ENCODE measurements around the gene DNAH6. TPM values are rescaled to one million over a fixed set of nuclear protein-coding genes. Genes with fewer than 3 reads are reported as not detected.

Gene DNAH6
- total and polyA plus RNA-seq, 10 of the 15 experiments (the other 5 are each of a cell fraction or from before 2014, with no cell fraction given), result 0.07 to 1.0 (median 0.29) TPM

GRCh38 chr2:84674586-84674985 lies 158.3 kb downstream of the DNAH6 start:
- Histone ChIP-seq H3K4me2 (ENCODE audit: control insufficient read depth, insufficient read depth) (no peak overlapping the region), H3K4me3 (no peak overlapping the region), H3K4me1 (ENCODE audit: control insufficient read depth, insufficient read depth, low read length) (no peaks in the 10 kb centered on the region), H4K20me1 (ENCODE audit: control insufficient read depth, insufficient read depth) (no peaks in the 10 kb centered on the region), H3K27me3 (replicated peaks in 1 of 2; ENCODE audit: control insufficient read depth in 2 of 2, insufficient read depth in 2 of 2, low read length in 1 of 2) (no peaks in the 10 kb centered on the region; a peak in 1 of 4 replicates), H3K27ac (ENCODE audit: control insufficient read depth, insufficient read depth) (no peak overlapping the region), H3K9ac (ENCODE audit: control insufficient read depth, insufficient read depth, low read length) (no peak overlapping the region), H3K36me3 (ENCODE audit: control insufficient read depth in 2 of 2, insufficient read depth in 2 of 2, low read length in 1 of 2) (no peaks in the 10 kb centered on the region), H3K9me3 (replicated peaks; ENCODE audit: control insufficient read depth, insufficient read depth, low read length) (no peaks in the 10 kb centered on the region), H2AFZ (ENCODE audit: control insufficient read depth, low read depth, low read length) (no peak overlapping the region), H3K79me2 (ENCODE audit: control insufficient read depth, insufficient read depth, low read length) (no peaks in the 10 kb centered on the region)
- no TSS peak for BruUV-seq (replicated peaks)
- TF ChIP-seq CHD2 (IDR thresholded peaks at IDR 0.05; ENCODE audit: borderline replicate concordance, low read depth, low read length) (no peak), SUZ12 (IDR thresholded peaks at IDR 0.05; ENCODE audit: unreplicated experiment) (no peak), PRDM15 (CRISPR knock-in tag; IDR thresholded peaks at IDR 0.05) (no peak), PAX8 (IDR thresholded peaks at IDR 0.05) (no peak), EED (IDR thresholded peaks at IDR 0.05; ENCODE audit: low read depth) (no peak), IKZF2 (IDR thresholded peaks at IDR 0.05) (no peak), ATF7 (IDR thresholded peaks at IDR 0.05; ENCODE audit: low read depth) (no peak), POU2F2 (IDR thresholded peaks at IDR 0.05; ENCODE audit: borderline replicate concordance, low read depth, low read length) (no peak), IRF4 (IDR thresholded peaks at IDR 0.05; ENCODE audit: low read depth, low read length) (no peak), TCF3 (IDR thresholded peaks at IDR 0.05; ENCODE audit: borderline replicate concordance, insufficient read depth, low read depth, low read length) (no peak), RBBP5 (conservative IDR thresholded peaks at IDR 0.05) (no peak), ZNF384 (IDR thresholded peaks at IDR 0.05; ENCODE audit: borderline replicate concordance, low read depth, low read length) (no peak), ZSCAN29 (IDR thresholded peaks at IDR 0.05) (no peak), MXI1 (IDR thresholded peaks at IDR 0.05; ENCODE audit: low read depth, low read length) (no peak), ETV6 (conservative IDR thresholded peaks at IDR 0.05 in 1 of 2, IDR thresholded peaks at IDR 0.05 in 1 of 2; ENCODE audit: borderline replicate concordance in 1 of 2, low read depth in 1 of 2) (no peak), ATF3 (IDR thresholded peaks at IDR 0.05; ENCODE audit: borderline replicate concordance, extremely low read depth, low read depth, low read length) (no peak)
- FAIRE-seq, result no peak
- in situ Hi-C loops (cut with MboI), result no loop called here
- no peak for DNase-seq (ENCODE audit: low read depth, low spot score)
- POLR2A ChIA-PET, result no interaction called here
- intact Hi-C loops (cut with micrococcal nuclease; ENCODE audit: unreplicated experiment), result no loop called here
- RAD21 ChIA-PET (ENCODE audit: unreplicated experiment), result no interaction called here
- CTCF ChIA-PET, result no interaction called here
- ATAC-seq, result no peak
- WGBS (ENCODE audit: insufficient coverage, insufficient replicate concordance, low lambda C conversion rate, missing lambda C conversion rate), result 0% methylated on average over 5 of the region's 5 CpGs
- SMC1A ChIA-PET (ENCODE audit: uncharacterized antibody, unreplicated experiment), result interaction anchor here (0.9 kb wide), 1 partner anchor 11 kb away, joined by 3 read pairs; no protein-coding TSS in a partner anchor

All from GM12878 (cell line).